ENCODE data around the gene TRAP1. TPM values are rescaled to one million over a fixed set of nuclear protein-coding genes. Genes with fewer than 3 reads are reported as not detected.
A peak's percentile ranks its signal among the peaks of the same experiment; 100 is the strongest.

TRAP1 gene
- total RNA-seq, 2 experiments from 2014 or later, result 68.0 to 75.9 TPM

DNA sequence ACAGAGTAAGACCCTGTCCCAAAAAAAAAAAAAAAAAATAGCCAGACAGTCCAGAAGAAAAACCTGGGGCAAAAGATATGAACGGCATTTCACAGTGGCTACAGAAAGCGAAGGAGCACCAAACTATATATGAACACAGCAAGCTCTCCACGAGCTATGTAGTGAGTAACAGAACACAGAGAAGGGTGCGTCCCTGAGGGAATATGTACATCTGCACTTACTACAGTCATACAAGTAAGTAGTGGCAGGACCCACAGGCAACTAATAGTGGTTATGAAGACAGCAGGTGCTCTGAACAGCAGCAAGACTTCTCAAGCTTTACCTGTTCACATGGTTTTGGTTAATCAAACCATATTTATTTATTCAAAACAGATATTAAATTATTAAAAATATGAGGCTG is 15.8 kb downstream of the TRAP1 start:
- Mint-ChIP-seq H3K27ac (no peak overlapping the region), H3K4me3 (no peak overlapping the region), H3K27me3 (no peaks in the 10 kb centered on the region), H3K9me3 (no peaks in the 10 kb centered on the region), H3K4me1 (ENCODE audit: low read depth) (no peaks in the 10 kb centered on the region), H3K36me3 (ENCODE audit: low read depth) (peaks cover 15% of the 10 kb centered on the region)
- CTCF ChIA-PET, result interaction anchor here (1.6 kb wide), 1 partner anchor 11 kb away, joined by 5 read pairs; no protein-coding TSS in a partner anchor
- POLR2A ChIA-PET, result no interaction called here
- TF ChIP-seq, protein P1, sequence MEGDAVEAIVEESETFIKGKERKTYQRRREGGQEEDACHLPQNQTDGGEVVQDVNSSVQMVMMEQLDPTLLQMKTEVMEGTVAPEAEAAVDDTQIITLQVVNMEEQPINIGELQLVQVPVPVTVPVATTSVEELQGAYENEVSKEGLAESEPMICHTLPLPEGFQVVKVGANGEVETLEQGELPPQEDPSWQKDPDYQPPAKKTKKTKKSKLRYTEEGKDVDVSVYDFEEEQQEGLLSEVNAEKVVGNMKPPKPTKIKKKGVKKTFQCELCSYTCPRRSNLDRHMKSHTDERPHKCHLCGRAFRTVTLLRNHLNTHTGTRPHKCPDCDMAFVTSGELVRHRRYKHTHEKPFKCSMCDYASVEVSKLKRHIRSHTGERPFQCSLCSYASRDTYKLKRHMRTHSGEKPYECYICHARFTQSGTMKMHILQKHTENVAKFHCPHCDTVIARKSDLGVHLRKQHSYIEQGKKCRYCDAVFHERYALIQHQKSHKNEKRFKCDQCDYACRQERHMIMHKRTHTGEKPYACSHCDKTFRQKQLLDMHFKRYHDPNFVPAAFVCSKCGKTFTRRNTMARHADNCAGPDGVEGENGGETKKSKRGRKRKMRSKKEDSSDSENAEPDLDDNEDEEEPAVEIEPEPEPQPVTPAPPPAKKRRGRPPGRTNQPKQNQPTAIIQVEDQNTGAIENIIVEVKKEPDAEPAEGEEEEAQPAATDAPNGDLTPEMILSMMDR (IDR thresholded peaks at IDR 0.05), result no peak
- Histone ChIP-seq H3K36me3 (ENCODE audit: insufficient read depth, low read length) (no peaks in the 10 kb centered on the region), H3K4me3 (ENCODE audit: low read length) (no peak overlapping the region), H3K4me1 (ENCODE audit: insufficient read depth, low read length) (peaks cover 15% of the 10 kb centered on the region), H3K27ac (ENCODE audit: low read depth in 1 of 2, low read length in 2 of 2) (no peak overlapping the region), H3K27me3 (ENCODE audit: control insufficient read depth in 1 of 2, insufficient read depth in 2 of 2, low read length in 2 of 2) (no peaks in the 10 kb centered on the region), H3K9me3 (ENCODE audit: control insufficient read depth in 1 of 2, insufficient read depth in 1 of 2, low read length in 2 of 2) (no peaks in the 10 kb centered on the region)
- intact Hi-C loops (cut with DNase I, micrococcal nuclease), result no loop called here
- ATAC-seq (ENCODE audit: poor library complexity) (no peak), DNase-seq (no peak)

DNA sequence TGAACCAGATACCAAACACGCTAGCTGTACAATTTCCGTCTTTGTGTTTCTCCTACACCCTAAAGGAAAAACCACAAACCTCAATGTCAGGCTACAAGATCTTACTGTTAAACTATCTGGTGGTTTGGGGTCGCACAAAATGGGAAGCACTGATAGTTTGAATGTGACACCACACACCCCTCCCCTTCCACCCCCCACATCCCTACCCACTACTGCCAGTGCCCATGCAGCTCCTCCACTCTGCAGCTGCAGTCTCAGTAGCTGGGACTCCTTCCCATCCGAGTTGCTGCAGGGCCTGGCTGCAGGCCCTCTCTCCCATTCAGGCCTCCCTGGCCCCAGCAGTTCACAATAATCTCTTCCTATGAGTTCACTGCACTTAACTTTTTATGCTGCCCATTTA is 18.4 kb downstream of the TRAP1 start:
- peak overlapping the region; percentile 11 for H3K4me3 Mint-ChIP-seq
- Histone ChIP-seq H3K9me3 (ENCODE audit: control insufficient read depth in 1 of 2, insufficient read depth in 1 of 2, low read length in 2 of 2) (no peaks in the 10 kb centered on the region), H3K27ac (ENCODE audit: low read depth in 1 of 2, low read length in 2 of 2) (no peak overlapping the region), H3K4me1 (ENCODE audit: insufficient read depth, low read length) (peaks cover 15% of the 10 kb centered on the region), H3K4me3 (ENCODE audit: low read length) (no peak overlapping the region), H3K27me3 (ENCODE audit: control insufficient read depth in 1 of 2, insufficient read depth in 2 of 2, low read length in 2 of 2) (no peaks in the 10 kb centered on the region), H3K36me3 (ENCODE audit: insufficient read depth, low read length) (peaks cover 7% of the 10 kb centered on the region)
- no peak overlapping the region for H3K27ac Mint-ChIP-seq
- ATAC-seq (ENCODE audit: poor library complexity), result peak; percentile 39
- POLR2A ChIA-PET, result interaction anchor here (1.1 to 1.2 kb wide), 2 partner anchors 13 to 19 kb away, joined by 3 to 5 read pairs; partner anchors contain the start of gene TRAP1
- no peaks in the 10 kb centered on the region for H3K4me1 Mint-ChIP-seq (ENCODE audit: low read depth)
- intact Hi-C loops (cut with DNase I, micrococcal nuclease), result no loop called here
- H3K9me3 Mint-ChIP-seq, result no peaks in the 10 kb centered on the region
- CTCF ChIA-PET, result no interaction called here
- no peaks in the 10 kb centered on the region for H3K27me3 Mint-ChIP-seq
- peak in 2 of 14 experiments; percentile 0 to 11 for DNase-seq
- peaks cover 16% of the 10 kb centered on the region for H3K36me3 Mint-ChIP-seq (ENCODE audit: low read depth)
- TF ChIP-seq, protein P1 (IDR thresholded peaks at IDR 0.05), result no peak

DNA sequence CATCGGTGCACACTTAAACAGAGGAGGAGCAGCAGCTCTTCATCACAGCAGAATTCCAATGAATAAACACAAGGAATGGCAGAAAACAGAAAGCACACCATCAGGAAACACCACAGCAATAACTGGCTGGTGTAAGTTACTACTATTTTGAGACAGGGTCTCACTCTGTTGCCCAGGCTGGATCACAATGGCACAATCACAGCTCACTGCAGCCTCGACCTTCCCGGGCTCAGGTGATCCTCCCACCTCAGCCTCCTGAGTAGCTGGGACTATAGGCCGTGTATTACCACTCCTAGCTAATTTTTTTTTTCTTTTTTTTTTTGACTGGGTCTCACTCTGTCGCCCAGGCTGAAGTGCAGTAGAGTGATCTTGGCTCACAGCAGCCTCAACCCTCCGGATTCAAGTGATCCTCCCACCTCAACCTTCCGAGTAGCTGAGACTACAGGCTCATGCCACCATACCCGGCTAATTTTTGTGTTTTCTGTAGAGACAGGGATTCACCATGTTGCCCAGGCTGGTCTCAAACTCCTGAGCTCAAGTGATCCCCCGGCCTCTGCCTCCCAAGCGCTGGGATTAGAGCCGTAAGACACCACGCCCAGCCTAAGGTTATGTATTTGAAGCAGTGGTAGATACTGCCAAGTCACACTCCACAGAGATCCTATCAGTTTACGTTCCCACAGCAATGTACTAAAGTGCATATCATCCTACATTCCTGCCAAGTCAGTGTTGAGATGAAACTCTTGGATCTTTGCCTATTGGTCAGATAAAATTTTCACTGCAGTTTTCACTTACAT is 20.7 kb downstream of the TRAP1 start:
- intact Hi-C loops (cut with DNase I, micrococcal nuclease), result no loop called here
- Mint-ChIP-seq H3K27me3 (no peaks in the 10 kb centered on the region), H3K36me3 (ENCODE audit: low read depth) (peaks cover 4% of the 10 kb centered on the region), H3K9me3 (no peaks in the 10 kb centered on the region), H3K27ac (no peak overlapping the region), H3K4me3 (no peak overlapping the region), H3K4me1 (ENCODE audit: low read depth) (no peaks in the 10 kb centered on the region)
- ATAC-seq (ENCODE audit: poor library complexity) (no peak), DNase-seq (no peak)
- TF ChIP-seq, protein P1 (IDR thresholded peaks at IDR 0.05), result no peak
- ChIA-PET POLR2A (interaction anchor here (1.2 kb wide), 1 partner anchor 21 kb away, joined by 3 read pairs; the partner anchor contains the start of gene TRAP1), CTCF (interaction anchor here (0.6 kb wide), 1 partner anchor 235 kb away, joined by 5 read pairs; no protein-coding TSS in a partner anchor)
- Histone ChIP-seq H3K4me1 (ENCODE audit: insufficient read depth, low read length) (peaks cover 15% of the 10 kb centered on the region), H3K27me3 (ENCODE audit: control insufficient read depth in 1 of 2, insufficient read depth in 2 of 2, low read length in 2 of 2) (no peaks in the 10 kb centered on the region), H3K4me3 (ENCODE audit: low read length) (no peak overlapping the region), H3K9me3 (ENCODE audit: control insufficient read depth in 1 of 2, insufficient read depth in 1 of 2, low read length in 2 of 2) (no peaks in the 10 kb centered on the region), H3K36me3 (ENCODE audit: insufficient read depth, low read length) (peaks cover 7% of the 10 kb centered on the region), H3K27ac (ENCODE audit: low read depth in 1 of 2, low read length in 2 of 2) (no peak overlapping the region)

Data from CD4-positive, alpha-beta T cell (primary cell).